ENCODE data around the gene RPTOR. TPM values are rescaled to one million over a fixed set of nuclear protein-coding genes. Genes with fewer than 3 reads are reported as not detected.

Gene RPTOR
- total RNA-seq, 1 experiment from 2014 or later: 25.1 TPM

GRCh38 chr17:80879723-80880647 is 335.3 kb downstream of the RPTOR start:
- Histone ChIP-seq H3K4me1 (ENCODE audit: insufficient read depth, low read length) (no peaks in the 10 kb centered on the region), H2BK20ac (ENCODE audit: low read depth, low read length, poor library complexity, severe bottlenecking) (no peak overlapping the region), H2BK12ac (ENCODE audit: insufficient read length, low read depth, low read length) (no peak overlapping the region), H3K56ac (ENCODE audit: insufficient read length, low read depth, low read length) (no peak overlapping the region), H3K23me2 (ENCODE audit: insufficient read length, low read depth, low read length, poor library complexity, severe bottlenecking) (no peaks in the 10 kb centered on the region), H4K8ac (replicated peaks; ENCODE audit: insufficient read length, low read depth, low read length) (no peak overlapping the region), H3K4ac (ENCODE audit: low read depth, low read length) (no peak overlapping the region), H3T11ph (ENCODE audit: low read length) (no peak overlapping the region), H3K9ac (ENCODE audit: extremely low read depth, insufficient read length, low read length) (no peak overlapping the region), H2BK15ac (ENCODE audit: low read depth, low read length) (no peak overlapping the region), H2BK5ac (ENCODE audit: insufficient read length, low read length) (no peak overlapping the region), H4K20me1 (ENCODE audit: control insufficient read depth, insufficient read depth, insufficient read length) (no peaks in the 10 kb centered on the region), H3K27me3 (ENCODE audit: insufficient read depth, low read length) (no peaks in the 10 kb centered on the region), H2AK5ac (ENCODE audit: insufficient read length, low read length) (no peak overlapping the region), H3K79me1 (ENCODE audit: insufficient read depth, low read depth, low read length, poor library complexity, severe bottlenecking) (no peaks in the 10 kb centered on the region), H3K4me2 (ENCODE audit: insufficient read depth, insufficient read length, low read length) (no peak overlapping the region), H3K27ac (ENCODE audit: insufficient read length, low read depth, low read length) (no peak overlapping the region), H2AFZ (ENCODE audit: low read length) (no peak overlapping the region), H4K5ac (ENCODE audit: insufficient read length, low read depth, low read length) (no peak overlapping the region), H3K9me3 (ENCODE audit: control insufficient read depth, low read depth, low read length) (no peaks in the 10 kb centered on the region), H3K14ac (ENCODE audit: insufficient read depth, low read length) (no peak overlapping the region), H2BK120ac (ENCODE audit: low read depth, low read length, poor library complexity, severe bottlenecking) (no peak overlapping the region), H3K23ac (ENCODE audit: insufficient read length, low read depth, low read length) (no peak overlapping the region), H4K91ac (ENCODE audit: insufficient read length, low read depth, low read length) (no peak overlapping the region), H3K79me2 (ENCODE audit: insufficient read depth, low read length) (no peaks in the 10 kb centered on the region), H3K18ac (ENCODE audit: insufficient read length, low read depth, low read length) (no peak overlapping the region)
- no CpG with 5 or more reads among the region's 35 CpGs for whole genome bisulfite sequencing (ENCODE audit: extremely low coverage, insufficient read length, low lambda C conversion rate)
- Mint-ChIP-seq H3K27ac (peak overlapping the region in 2 of 3 experiments; percentile 70 to 92; a peak in 3 of 7 replicates), H3K4me3 (0 out of 5 replicates have a peak overlapping the region, but pooled peaks of 1 of the 2 experiments have one; percentile 38), H3K27me3 (ENCODE audit: low read depth) (peaks cover 2% of the 10 kb centered on the region; the same call in 1 of the 2 replicates), H3K36me3 (ENCODE audit: insufficient read depth in 1 of 3, low read depth in 3 of 3) (peaks cover 7 to 48% (median 34%) of the 10 kb centered on the region in 3 experiments; a peak in 6 of 7 replicates), H3K4me1 (peaks cover 19 to 33% of the 10 kb centered on the region in 2 experiments), H3K9me3 (peaks cover 0 to 2% of the 10 kb centered on the region in 2 experiments; a peak in 2 of 5 replicates)
- TF ChIP-seq, protein P1, sequence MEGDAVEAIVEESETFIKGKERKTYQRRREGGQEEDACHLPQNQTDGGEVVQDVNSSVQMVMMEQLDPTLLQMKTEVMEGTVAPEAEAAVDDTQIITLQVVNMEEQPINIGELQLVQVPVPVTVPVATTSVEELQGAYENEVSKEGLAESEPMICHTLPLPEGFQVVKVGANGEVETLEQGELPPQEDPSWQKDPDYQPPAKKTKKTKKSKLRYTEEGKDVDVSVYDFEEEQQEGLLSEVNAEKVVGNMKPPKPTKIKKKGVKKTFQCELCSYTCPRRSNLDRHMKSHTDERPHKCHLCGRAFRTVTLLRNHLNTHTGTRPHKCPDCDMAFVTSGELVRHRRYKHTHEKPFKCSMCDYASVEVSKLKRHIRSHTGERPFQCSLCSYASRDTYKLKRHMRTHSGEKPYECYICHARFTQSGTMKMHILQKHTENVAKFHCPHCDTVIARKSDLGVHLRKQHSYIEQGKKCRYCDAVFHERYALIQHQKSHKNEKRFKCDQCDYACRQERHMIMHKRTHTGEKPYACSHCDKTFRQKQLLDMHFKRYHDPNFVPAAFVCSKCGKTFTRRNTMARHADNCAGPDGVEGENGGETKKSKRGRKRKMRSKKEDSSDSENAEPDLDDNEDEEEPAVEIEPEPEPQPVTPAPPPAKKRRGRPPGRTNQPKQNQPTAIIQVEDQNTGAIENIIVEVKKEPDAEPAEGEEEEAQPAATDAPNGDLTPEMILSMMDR (conservative IDR thresholded peaks at IDR 0.05): no peak
- DNase-seq: no peak

Measured in H9 (cell line).